GM23338 (cell line): ENCODE results near the gene RICTOR. TPM values are rescaled to one million over a fixed set of nuclear protein-coding genes. Genes with fewer than 3 reads are reported as not detected.

Source experiments
- ATAC-seq: fragments of 200-7000 bp; cut with Tn5 transposase; 3 replicates; pipeline ENCODE4 v1.9.1; 2020
- DNase-seq: peaks from one replicate; pipeline ENCODE4 v3.0.0-alpha.2; 2015; ENCODE audit warnings: low spot score
- H2AFZ ChIP-seq: fragments of 200-600 bp; sonication (generic); 2 replicates; pipeline ENCODE4 v1.8.0; 2016; ENCODE audit warnings: antibody characterized with exemption, mild to moderate bottlenecking, moderate library complexity
- H3F3A ChIP-seq: fragments of 200-600 bp; sonication (generic); replicated peaks from 2 replicates; pipeline ENCODE4 v1.8.0; 2017; ENCODE audit warnings: antibody characterized with exemption, mixed run types, low read depth
- H3K27ac ChIP-seq: fragments of 200-600 bp; sonication (generic); 2 replicates; pipeline ENCODE4 v1.6.1; 2016; ENCODE audit warnings: low read depth
- H3K27me3 ChIP-seq: fragments of 200-600 bp; sonication (generic); 2 replicates; pipeline ENCODE4 v1.8.0; 2016; ENCODE audit warnings: mild to moderate bottlenecking, mixed run types, moderate library complexity; ENCODE audit not compliant: insufficient read depth
- H3K36me3 ChIP-seq: fragments of 200-600 bp; sonication (generic); 2 replicates; pipeline ENCODE4 v1.8.0; 2016; ENCODE audit warnings: mild to moderate bottlenecking; ENCODE audit not compliant: insufficient read depth
- H3K4me1 ChIP-seq: fragments of 200-600 bp; sonication (generic); 2 replicates; pipeline ENCODE4 v1.8.0; 2016; ENCODE audit warnings: mild to moderate bottlenecking, moderate library complexity; ENCODE audit not compliant: insufficient read depth
- H3K4me2 ChIP-seq: fragments of 200-600 bp; sonication (generic); 2 replicates; pipeline ENCODE4 v1.7.1; 2017; ENCODE audit warnings: mixed run types
- H3K4me3 ChIP-seq: fragments of 200-600 bp; sonication (generic); 2 replicates; pipeline ENCODE4 v1.6.1; 2016; ENCODE audit warnings: mixed run types
- H3K79me2 ChIP-seq: fragments of 200-600 bp; sonication (generic); replicated peaks from 2 replicates; pipeline ENCODE4 v1.8.0; 2017; ENCODE audit warnings: mild to moderate bottlenecking; ENCODE audit not compliant: insufficient read depth
- H3K9me2 ChIP-seq: fragments of 200-600 bp; sonication (generic); 2 replicates; pipeline ENCODE4 v1.8.0; 2017; ENCODE audit not compliant: insufficient read depth
- H4K20me1 ChIP-seq: fragments of 200-600 bp; sonication (generic); replicated peaks from 2 replicates; pipeline ENCODE4 v1.8.0; 2017; ENCODE audit warnings: mild to moderate bottlenecking; ENCODE audit not compliant: insufficient read depth
- H3K27ac Mint-ChIP-seq: 2 replicates; pipeline ENCODE4 v1.8.0; 2020; ENCODE audit warnings: inconsistent platforms, mild to moderate bottlenecking, moderate library complexity, mixed read lengths
- H3K27me3 Mint-ChIP-seq: 3 replicates; pipeline ENCODE4 v1.8.0; 2022; ENCODE audit warnings: low read depth, mild to moderate bottlenecking, moderate library complexity, mixed read lengths, inconsistent platforms; ENCODE audit not compliant: insufficient read depth, poor library complexity
- H3K36me3 Mint-ChIP-seq: 3 replicates; pipeline ENCODE4 v1.8.0; 2021; ENCODE audit warnings: low read depth, mild to moderate bottlenecking, inconsistent platforms, moderate library complexity, mixed read lengths
- H3K4me1 Mint-ChIP-seq: 3 replicates; pipeline ENCODE4 v1.8.0; 2020; ENCODE audit warnings: mild to moderate bottlenecking, inconsistent platforms, mixed read lengths
- H3K4me3 Mint-ChIP-seq: 3 replicates; pipeline ENCODE4 v1.8.0; 2021; ENCODE audit warnings: moderate library complexity, mild to moderate bottlenecking, inconsistent platforms, mixed read lengths
- H3K9me3 Mint-ChIP-seq: 3 replicates; pipeline ENCODE4 v1.8.0; 2020; ENCODE audit warnings: moderate library complexity, mild to moderate bottlenecking, inconsistent platforms, mixed read lengths
- CREB1 ChIP-seq: fragments of 250-450 bp; sonication (Bioruptor Pico); IDR thresholded peaks from 2 replicates; pipeline ENCODE4 v1.5.0; 2020; ENCODE audit warnings: low read depth, mild to moderate bottlenecking, moderate library complexity
- CTCF ChIP-seq, 2 experiments: fragments of 200-600 bp in 1 of 2; sonication (generic) in 1 of 2; conservative IDR thresholded peaks; 2 replicates each; pipeline versions ENCODE4 v1.5.1 to v1.6.1; 2016 to 2017; ENCODE audit warnings: antibody characterized with exemption in 2 of 2, low read depth in 2 of 2, mild to moderate bottlenecking in 2 of 2, moderate library complexity in 1 of 2
- ETS1 ChIP-seq: IDR thresholded peaks from 2 replicates; pipeline ENCODE4 v1.6.1; 2016; ENCODE audit warnings: antibody characterized with exemption
- EZH2 ChIP-seq: fragments of 200-600 bp; sonication (generic); IDR thresholded peaks from one replicate; pipeline ENCODE4 v1.8.0; 2017; ENCODE audit warnings: antibody characterized with exemption, mild to moderate bottlenecking, low read depth; ENCODE audit not compliant: unreplicated experiment
- EZH2phosphoT487 ChIP-seq: fragments of 200-600 bp; sonication (generic); IDR thresholded peaks from one replicate; pipeline ENCODE4 v1.8.1; 2018; ENCODE audit warnings: antibody characterized with exemption; ENCODE audit not compliant: unreplicated experiment
- JUNB ChIP-seq: IDR thresholded peaks from one replicate; pipeline ENCODE4 v1.6.1; 2016; ENCODE audit warnings: antibody characterized with exemption; ENCODE audit not compliant: unreplicated experiment
- NANOG ChIP-seq: IDR thresholded peaks from 2 replicates; pipeline ENCODE4 v1.6.1; 2016; ENCODE audit warnings: antibody characterized with exemption, borderline replicate concordance
- POLR2AphosphoS5 ChIP-seq: IDR thresholded peaks from 2 replicates; pipeline ENCODE4 v1.6.1; 2016; ENCODE audit warnings: antibody characterized with exemption, low read depth
- REST ChIP-seq: IDR thresholded peaks from one replicate; pipeline ENCODE4 v1.6.1; 2018; ENCODE audit warnings: antibody characterized with exemption; ENCODE audit not compliant: unreplicated experiment
- STAT1 ChIP-seq: IDR thresholded peaks from one replicate; pipeline ENCODE4 v1.6.1; 2016; ENCODE audit warnings: antibody characterized with exemption; ENCODE audit not compliant: unreplicated experiment
- ZNF114 ChIP-seq: fragments of 250-450 bp; sonication (Bioruptor Pico); IDR thresholded peaks from 2 replicates; pipeline ENCODE4 v1.5.0; 2020; ENCODE audit warnings: mild to moderate bottlenecking, moderate library complexity
- ZNF331 ChIP-seq: fragments of 250-450 bp; sonication (Bioruptor Pico); IDR thresholded peaks from 2 replicates; pipeline ENCODE4 v1.5.0; 2020; ENCODE audit warnings: low read depth, mild to moderate bottlenecking, moderate library complexity
- ZNF462 ChIP-seq: fragments of 250-450 bp; sonication (Bioruptor Pico); IDR thresholded peaks from 2 replicates; pipeline ENCODE4 v1.5.0; 2020; ENCODE audit warnings: mild to moderate bottlenecking, moderate library complexity
- polyA plus RNA-seq: library from polyadenylated mRNA; unstranded; fragments of >200 nt; fragmentation: Nextera tagmentation; extraction: Ambion mirVana; gene quantifications from 2 replicates; pipeline ENCODE4 v1.2.1, GENCODE V29; 2016
- total RNA-seq: library from RNA; depleted of rRNA; stranded (reverse); fragments of >200 nt; shearing (Covaris generic); gene quantifications from 2 replicates; pipeline ENCODE4 v1.2.3, GENCODE V29; 2014

The RICTOR gene
- total and polyA plus RNA-seq, 2 experiments from 2014 or later: 9.9 to 27.4 TPM

GRCh38 chr5:39019254-39019653 is 54.9 kb downstream of the RICTOR start:
- Mint-ChIP-seq H3K36me3 (peaks cover 7% of the 10 kb centered on the region; the same call in 1 of the 3 replicates), H3K27me3 (no peaks in the 10 kb centered on the region), H3K9me3 (no peaks in the 10 kb centered on the region), H3K27ac (peak overlapping the region; percentile 63), H3K4me1 (peaks cover 44% of the 10 kb centered on the region), H3K4me3 (no peak overlapping the region)
- DNase-seq (no peak), ATAC-seq (no peak)
- Histone ChIP-seq H3F3A (no peaks in the 10 kb centered on the region), H3K4me1 (peaks cover 43% of the 10 kb centered on the region), H3K4me2 (no peak overlapping the region), H3K4me3 (no peak overlapping the region), H4K20me1 (no peaks in the 10 kb centered on the region), H3K27ac (no peak overlapping the region), H3K27me3 (no peaks in the 10 kb centered on the region), H3K79me2 (peaks cover 30% of the 10 kb centered on the region), H3K9me2 (no peaks in the 10 kb centered on the region), H3K36me3 (no peaks in the 10 kb centered on the region), H2AFZ (no peak overlapping the region)
- TF ChIP-seq ZNF331 (CRISPR knock-in tag) (no peak), ETS1 (no peak), JUNB (no peak), REST (no peak), ZNF462 (no peak), CREB1 (CRISPR knock-in tag) (no peak), STAT1 (no peak), NANOG (no peak), ZNF114 (CRISPR knock-in tag) (no peak), EZH2 (no peak), CTCF (conservative IDR thresholded peaks at IDR 0.05; ENCODE audit: low read depth in 2 of 2) (no peak), EZH2phosphoT487 (no peak), POLR2AphosphoS5 (no peak)
